Natural killer cell (primary cell): Measurements from ENCODE around the gene CDK5. TPM values are rescaled to one million over a fixed set of nuclear protein-coding genes. Genes with fewer than 3 reads are reported as not detected.
A peak's percentile ranks its signal among the peaks of the same experiment; 100 is the strongest.

Experiments used
- ATAC-seq, 3 donors: fragments of 150-1000 bp in 2 of 3; fragments of 200-7000 bp in 1 of 3; cut with Tn5 transposase; 1 replicate in 1 of 3; 2 replicates in 2 of 3; pipeline ENCODE4 v1.10.0; 2021; ENCODE audit warnings: mild to moderate bottlenecking in 2 of 3, moderate library complexity in 2 of 3
- DNase-seq, 2 donors: peaks; one replicate each; pipeline versions ENCODE4 v3.0.0 to v3.0.0-alpha.2; 2013 to 2021; ENCODE audit warnings: mixed read lengths in 1 of 2
- H3K27ac ChIP-seq: one replicate; pipeline ENCODE4 v1.5.1; 2013; ENCODE audit warnings: mild to moderate bottlenecking, low read length
- H3K27me3 ChIP-seq: one replicate; pipeline ENCODE4 v1.6.1; 2013; ENCODE audit warnings: low read length; ENCODE audit not compliant: control insufficient read depth, insufficient read depth
- H3K36me3 ChIP-seq: one replicate; pipeline ENCODE4 v1.6.1; 2013; ENCODE audit warnings: low read length; ENCODE audit not compliant: control insufficient read depth, insufficient read depth
- H3K4me1 ChIP-seq: one replicate; pipeline ENCODE4 v1.6.1; 2013; ENCODE audit warnings: low read length; ENCODE audit not compliant: control insufficient read depth, insufficient read depth
- H3K4me3 ChIP-seq: one replicate; pipeline ENCODE4 v1.5.1; 2013; ENCODE audit warnings: low read length
- H3K9me3 ChIP-seq: one replicate; pipeline ENCODE4 v1.6.1; 2013; ENCODE audit warnings: low read length; ENCODE audit not compliant: control insufficient read depth, insufficient read depth
- H3K27ac Mint-ChIP-seq, 2 donors: one replicate each; pipeline ENCODE4 v1.8.0; 2022; ENCODE audit warnings: mild to moderate bottlenecking in 2 of 2, mixed read lengths in 2 of 2, moderate library complexity in 1 of 2
- H3K27me3 Mint-ChIP-seq, 2 donors: one replicate each; pipeline ENCODE4 v1.8.0; 2022; ENCODE audit warnings: low read depth in 2 of 2, mixed read lengths in 2 of 2
- H3K36me3 Mint-ChIP-seq: one replicate; pipeline ENCODE4 v1.8.0; 2022; ENCODE audit warnings: mixed read lengths
- H3K4me1 Mint-ChIP-seq, 2 donors: one replicate each; pipeline ENCODE4 v1.8.0; 2022; ENCODE audit warnings: mixed read lengths in 2 of 2
- H3K4me3 Mint-ChIP-seq: one replicate; pipeline ENCODE4 v1.8.0; 2022; ENCODE audit warnings: mild to moderate bottlenecking, moderate library complexity, mixed read lengths
- H3K9me3 Mint-ChIP-seq, 2 donors: one replicate each; pipeline ENCODE4 v1.8.0; 2022; ENCODE audit warnings: mixed read lengths in 2 of 2
- WGBS: methylation state at CpG from one replicate; pipeline ENCODE4 v1.1.7; 2013; ENCODE audit warnings: missing lambda C conversion rate; ENCODE audit not compliant: insufficient coverage; 5-methylcytosine and 5-hydroxymethylcytosine counted together
- intact Hi-C: fragments of 100-400 bp; cut with micrococcal nuclease; formaldehyde crosslinking; loops from one replicate; pipeline ENCODE4 v1.14.2; 2022
- total RNA-seq, 4 donors: library from RNA; stranded (reverse); fragments of 120-200 nt in 1 of 4; gene quantifications; one replicate each; pipeline versions ENCODE4 v1.2.3 to v1.2.4, GENCODE V29; 2013 to 2022
- TF ChIP-seq, protein P1 (sequence below): fragments of 200-600 bp; IDR thresholded peaks from one replicate; pipeline ENCODE4 v1.8.0; 2022; ENCODE audit warnings: antibody characterized with exemption

The CDK5 gene
- total RNA-seq, 3 donors from 2014 or later (not counting 1 experiment from before 2014, with no cell fraction given): 6.2 to 8.0 (median 6.6) TPM

DNA sequence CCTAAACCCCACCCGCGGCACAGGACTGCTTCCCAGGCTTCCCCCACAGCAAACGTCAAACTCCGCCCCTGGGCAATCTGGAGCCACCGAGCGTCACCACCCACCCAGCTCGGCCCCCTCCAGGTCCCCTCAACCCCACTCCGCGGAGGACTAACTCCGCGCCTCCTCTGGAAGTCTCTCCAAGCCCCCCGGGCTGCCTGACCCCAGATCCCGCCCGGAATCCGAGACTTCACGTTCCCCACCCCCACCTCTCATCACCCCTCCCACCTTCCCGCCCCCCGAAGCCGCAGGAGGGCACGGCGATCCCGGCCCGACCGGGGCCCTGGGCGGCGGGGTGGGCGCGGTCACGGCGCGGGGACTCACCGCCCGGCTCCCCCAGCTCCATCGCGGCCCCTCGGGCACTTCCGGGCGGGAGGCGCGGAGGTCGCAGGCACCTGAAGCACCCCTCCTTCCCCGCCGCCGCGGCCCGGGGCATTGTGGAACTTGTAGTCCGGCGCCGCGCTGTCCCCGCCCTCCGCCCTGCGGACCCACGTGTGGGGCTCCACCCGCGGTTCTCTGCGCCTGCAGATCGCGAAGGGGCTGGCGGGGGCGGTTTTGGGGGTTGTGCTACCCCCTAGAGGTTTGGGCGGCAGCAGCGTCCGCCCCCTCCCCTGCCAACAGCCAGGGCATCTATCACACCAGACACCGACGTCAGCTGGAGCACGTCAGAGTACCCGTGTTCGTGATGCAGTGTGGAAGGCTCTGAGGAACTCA, 25.6 kb upstream of the CDK5 start, which contains the start of gene TMUB1:
TMUB1 (minus strand) TSS at position 423 of the 753 bp plus-strand sequence. CDS start 930 bp downstream, outside the sequence.
- intact Hi-C loops: loop anchor here (5.0 kb wide), 1 partner anchor 259 kb away; the partner anchor contains the start of gene NUB1
- ATAC-seq (peak; percentile 58 to 76 (median 66)), DNase-seq (peak; percentile 80 to 93)
- Mint-ChIP-seq H3K4me1 (peaks cover 40 to 64% of the 10 kb centered on the region in 2 donors), H3K4me3 (peak within 1 kb of the TSS; percentile 92), H3K36me3 (no peaks in the 10 kb centered on the region), H3K27ac (peak within 1 kb of the TSS; percentile 88 to 98), H3K27me3 (no peaks in the 10 kb centered on the region), H3K9me3 (no peaks in the 10 kb centered on the region)
- Histone ChIP-seq H3K4me3 (peak within 1 kb of the TSS; percentile 64), H3K9me3 (no peaks in the 10 kb centered on the region), H3K27me3 (no peaks in the 10 kb centered on the region), H3K36me3 (no peaks in the 10 kb centered on the region), H3K4me1 (peaks cover 60% of the 10 kb centered on the region), H3K27ac (peak within 1 kb of the TSS; percentile 88)
- TF ChIP-seq, protein P1, sequence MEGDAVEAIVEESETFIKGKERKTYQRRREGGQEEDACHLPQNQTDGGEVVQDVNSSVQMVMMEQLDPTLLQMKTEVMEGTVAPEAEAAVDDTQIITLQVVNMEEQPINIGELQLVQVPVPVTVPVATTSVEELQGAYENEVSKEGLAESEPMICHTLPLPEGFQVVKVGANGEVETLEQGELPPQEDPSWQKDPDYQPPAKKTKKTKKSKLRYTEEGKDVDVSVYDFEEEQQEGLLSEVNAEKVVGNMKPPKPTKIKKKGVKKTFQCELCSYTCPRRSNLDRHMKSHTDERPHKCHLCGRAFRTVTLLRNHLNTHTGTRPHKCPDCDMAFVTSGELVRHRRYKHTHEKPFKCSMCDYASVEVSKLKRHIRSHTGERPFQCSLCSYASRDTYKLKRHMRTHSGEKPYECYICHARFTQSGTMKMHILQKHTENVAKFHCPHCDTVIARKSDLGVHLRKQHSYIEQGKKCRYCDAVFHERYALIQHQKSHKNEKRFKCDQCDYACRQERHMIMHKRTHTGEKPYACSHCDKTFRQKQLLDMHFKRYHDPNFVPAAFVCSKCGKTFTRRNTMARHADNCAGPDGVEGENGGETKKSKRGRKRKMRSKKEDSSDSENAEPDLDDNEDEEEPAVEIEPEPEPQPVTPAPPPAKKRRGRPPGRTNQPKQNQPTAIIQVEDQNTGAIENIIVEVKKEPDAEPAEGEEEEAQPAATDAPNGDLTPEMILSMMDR: no peak
- under 1% methylated on average over 69 of the region's 69 CpGs for WGBS

DNA sequence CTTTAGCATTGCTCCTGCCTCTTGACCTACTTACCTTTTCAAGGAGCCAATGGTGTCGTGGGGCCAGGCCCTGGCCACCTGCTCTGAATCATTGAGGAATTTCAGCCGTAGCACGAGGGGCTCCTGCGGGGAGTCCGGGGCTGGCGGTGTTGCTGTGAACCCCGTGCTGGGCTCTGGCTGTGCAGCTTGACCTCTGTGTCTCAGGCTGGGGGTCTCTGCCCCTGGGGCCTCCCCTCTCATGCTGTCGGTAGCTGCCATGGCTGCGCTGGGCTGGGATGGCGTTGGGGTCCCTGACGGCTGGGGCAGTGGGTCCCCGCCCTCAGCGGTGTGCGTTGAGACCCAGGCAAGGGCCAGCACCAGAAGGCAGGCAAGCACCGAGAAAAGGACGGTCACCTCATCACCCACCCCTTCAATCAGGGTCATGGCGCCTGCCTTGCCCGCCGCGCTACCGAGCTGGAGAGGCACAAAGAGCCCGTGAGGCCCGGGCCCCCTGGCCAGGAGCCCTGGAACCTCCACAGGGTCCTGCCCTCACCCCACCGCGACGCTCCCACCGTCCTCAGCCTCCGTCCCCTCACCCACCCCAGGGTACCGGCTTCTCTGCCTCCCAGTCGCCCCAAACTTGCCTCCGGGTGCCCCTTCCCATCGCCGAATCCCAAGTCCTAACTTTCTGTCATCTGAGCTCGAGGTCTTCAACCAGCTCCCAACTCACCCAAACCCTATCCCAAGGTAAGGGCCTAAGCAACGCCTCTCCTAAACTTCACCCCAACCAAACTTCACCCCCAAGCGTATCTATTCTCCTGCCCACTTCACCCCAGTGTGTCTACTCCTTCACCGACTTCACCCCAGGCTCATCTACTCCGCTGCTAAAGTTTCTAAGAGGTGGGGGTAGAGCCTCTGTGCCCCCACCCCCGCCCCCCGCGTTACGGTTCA, 24.7 kb upstream of the CDK5 start:
- no peak for DNase-seq
- Histone ChIP-seq H3K27ac (peak overlapping the region; percentile 88), H3K4me3 (peak overlapping the region; percentile 64), H3K9me3 (no peaks in the 10 kb centered on the region), H3K4me1 (peaks cover 51% of the 10 kb centered on the region), H3K36me3 (peaks cover 3% of the 10 kb centered on the region), H3K27me3 (no peaks in the 10 kb centered on the region)
- Mint-ChIP-seq H3K4me3 (peak overlapping the region; percentile 92), H3K36me3 (no peaks in the 10 kb centered on the region), H3K9me3 (no peaks in the 10 kb centered on the region), H3K27ac (peak overlapping the region; percentile 88 to 98), H3K27me3 (no peaks in the 10 kb centered on the region), H3K4me1 (peaks cover 35 to 61% of the 10 kb centered on the region in 2 donors)
- intact Hi-C loops: loop anchor here (5.0 kb wide), 1 partner anchor 260 kb away; the partner anchor contains the start of gene NUB1
- ATAC-seq: no peak
- TF ChIP-seq, protein P1: no peak
- 66% methylated on average over 42 of the region's 42 CpGs for WGBS

DNA sequence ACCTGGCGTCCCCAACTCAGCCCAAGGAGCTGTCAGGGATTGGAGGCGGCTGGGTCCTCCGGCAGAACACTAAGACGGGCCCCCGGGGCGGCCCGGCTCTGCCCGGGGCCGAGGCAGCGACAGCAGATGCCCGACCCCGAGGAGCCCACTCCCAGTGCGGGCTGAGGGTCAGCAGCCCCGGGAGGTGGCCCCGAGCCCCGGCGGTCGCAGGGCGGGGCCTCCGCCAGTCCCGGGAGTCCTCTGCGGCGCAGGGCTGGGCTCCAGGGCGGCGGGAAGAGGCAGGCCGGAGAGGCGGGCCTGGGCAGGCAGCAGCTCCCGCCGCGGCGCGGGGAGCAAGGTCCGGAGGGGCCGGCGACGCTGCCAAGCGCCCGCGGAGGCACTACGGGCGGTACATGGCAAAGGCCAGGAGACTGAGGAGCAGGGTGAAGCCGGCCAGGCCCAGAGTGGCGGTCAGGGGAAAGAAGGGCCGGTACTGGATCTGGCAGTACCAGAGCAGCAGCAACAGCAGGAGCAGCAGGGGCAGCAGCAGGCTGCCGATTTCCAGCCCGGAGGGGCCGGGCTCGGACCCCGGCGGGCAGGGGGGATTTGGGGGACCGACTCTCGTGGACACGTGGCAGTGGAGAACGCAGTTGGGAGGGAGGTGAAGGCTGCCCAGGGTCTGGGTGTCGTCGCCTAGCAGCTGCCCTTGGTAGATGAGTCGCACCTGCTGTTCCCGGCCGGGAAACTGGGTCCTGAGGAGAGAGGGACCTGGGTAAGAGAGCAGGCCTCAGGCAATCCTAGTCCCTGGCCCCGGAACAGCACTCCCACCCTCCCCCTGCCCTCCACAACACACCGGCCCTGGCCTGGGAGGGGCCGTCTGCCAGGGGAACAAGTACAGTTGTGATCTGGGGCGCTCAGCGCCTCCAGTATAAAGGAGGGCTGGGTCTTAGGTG, 23.7 kb upstream of the CDK5 start:
- TF ChIP-seq, protein P1: no peak
- no peaks in the 10 kb centered on the region for H3K36me3 Mint-ChIP-seq
- H3K4me1 Mint-ChIP-seq: peaks cover 35 to 56% of the 10 kb centered on the region in 2 donors
- H3K27ac Mint-ChIP-seq: peak overlapping the region; percentile 88 to 98
- intact Hi-C loops: loop anchor here (5.0 kb wide), 1 partner anchor 261 kb away; the partner anchor contains the start of gene NUB1
- H3K36me3 ChIP-seq: peaks cover 9% of the 10 kb centered on the region
- H3K27me3 Mint-ChIP-seq: no peaks in the 10 kb centered on the region
- peak overlapping the region; percentile 89 for H3K4me3 Mint-ChIP-seq
- H3K9me3 ChIP-seq: no peaks in the 10 kb centered on the region
- DNase-seq: peak in 1 of 2 donors; percentile 23
- H3K27me3 ChIP-seq: no peaks in the 10 kb centered on the region
- peak overlapping the region; percentile 13 for H3K4me3 ChIP-seq
- H3K9me3 Mint-ChIP-seq: no peaks in the 10 kb centered on the region
- peaks cover 47% of the 10 kb centered on the region for H3K4me1 ChIP-seq
- WGBS: 76% methylated on average over 63 of the region's 64 CpGs
- H3K27ac ChIP-seq: peak overlapping the region; percentile 88
- ATAC-seq: no peak
